HS-27A (cell line): Measurements from ENCODE around the gene FGFR2.

ENCODE experiments used
- DNase-seq: peaks from one replicate; pipeline ENCODE4 v3.0.0-alpha.2; 2012; ENCODE audit warnings: low read depth, missing footprints

FGFR2 gene

DNA sequence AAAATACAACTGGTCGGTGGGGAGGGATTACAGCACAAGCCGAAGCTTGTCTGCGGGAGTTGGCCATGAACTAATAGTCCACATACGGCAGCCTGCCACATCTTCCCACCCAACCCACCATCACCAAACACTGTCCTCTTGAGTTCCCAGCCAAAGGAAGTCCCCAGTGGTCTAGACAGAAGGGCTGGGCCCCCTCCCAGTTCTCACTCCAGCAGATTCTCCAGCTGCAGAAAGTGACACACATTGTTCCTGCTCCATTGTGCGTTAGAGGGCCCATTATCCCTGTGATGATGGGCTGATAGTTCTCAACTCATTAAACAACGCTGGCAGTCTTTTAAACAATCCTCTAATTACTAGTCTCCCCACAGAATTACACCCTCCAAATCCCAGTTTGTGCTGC lies 148.0 kb downstream of the FGFR2 start:
- DNase-seq: no peak

DNA sequence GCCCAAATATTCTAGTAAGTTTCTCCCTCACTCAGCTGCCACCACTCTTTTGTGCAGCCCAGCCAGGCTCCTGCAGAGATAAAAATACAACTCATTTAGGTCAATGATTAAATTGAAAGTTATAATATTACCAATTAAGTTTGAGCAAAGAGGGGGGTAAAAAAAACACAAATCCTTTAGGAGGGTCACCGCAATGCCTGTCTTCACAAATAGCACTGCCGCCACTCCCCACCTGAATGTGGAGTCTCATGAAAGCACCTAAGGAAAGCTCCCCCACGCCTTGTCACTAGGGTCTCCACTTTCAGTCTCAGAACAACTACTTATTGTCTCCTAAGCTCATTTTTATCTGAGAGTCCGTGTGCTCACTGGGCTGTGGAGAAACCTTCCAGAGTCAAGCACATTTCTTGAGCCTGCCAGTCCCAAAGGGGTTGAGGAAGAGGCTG lies 148.7 kb downstream of the FGFR2 start:
- DNase-seq: no peak

DNA sequence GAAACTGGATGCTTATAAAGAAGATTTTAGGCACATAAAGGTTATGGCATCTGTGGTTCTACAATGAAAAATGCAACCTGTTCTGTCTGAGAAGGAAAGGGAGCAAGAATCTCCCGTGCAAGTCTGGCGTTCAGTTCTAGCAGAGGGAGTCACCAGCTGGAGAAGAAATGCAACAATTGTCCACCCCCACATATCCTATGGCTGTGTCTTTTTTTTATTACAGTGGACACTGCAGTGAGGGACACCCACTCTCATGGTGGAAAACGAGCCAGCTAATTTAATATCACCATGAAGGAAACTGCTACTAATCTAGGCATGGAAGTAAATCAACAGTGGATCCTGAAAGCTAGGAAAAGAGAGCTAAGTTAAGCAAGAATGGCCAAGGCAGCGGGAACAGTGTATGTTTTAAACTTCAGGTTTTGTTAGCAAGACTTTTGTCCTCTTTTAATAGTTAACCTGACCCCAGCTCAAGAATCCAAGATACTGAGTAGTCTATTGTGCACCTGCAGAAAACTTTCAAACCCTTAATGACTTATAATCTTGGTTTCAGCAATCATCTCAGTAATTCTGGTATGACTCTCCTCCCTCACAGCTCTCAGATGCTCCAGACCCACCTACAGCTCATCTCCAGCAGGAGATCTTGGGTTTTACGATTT lies 149.3 kb downstream of the FGFR2 start:
- DNase-seq: no peak

DNA sequence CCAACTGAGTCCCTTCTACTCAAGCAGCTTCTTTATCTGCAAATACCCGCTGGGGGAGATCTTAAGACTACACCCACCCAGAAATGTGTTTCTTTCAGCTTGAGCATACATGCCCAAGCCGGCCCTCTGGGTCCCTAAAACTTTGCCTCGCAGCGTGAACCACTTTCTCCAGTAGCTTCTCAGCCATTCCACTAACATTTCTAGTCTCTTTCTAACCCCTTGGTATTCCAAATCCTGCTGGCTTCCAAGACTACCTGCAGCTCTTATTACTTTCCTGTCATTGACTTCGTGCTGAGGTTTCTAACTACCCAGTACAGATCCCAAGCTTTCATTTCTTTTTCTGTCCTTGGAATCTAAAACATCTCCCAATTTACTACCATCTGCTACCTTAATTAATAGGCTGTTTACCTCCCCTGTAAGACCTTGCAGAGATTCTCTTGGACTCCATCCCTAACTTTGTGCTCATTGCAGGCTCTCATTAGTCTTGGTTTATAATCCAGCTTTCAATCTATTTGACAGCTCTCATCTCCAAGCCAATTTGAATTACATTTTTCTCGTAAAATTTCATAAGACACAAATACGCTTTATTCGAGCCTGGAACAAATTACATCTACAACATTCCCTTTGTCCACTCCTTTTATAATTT lies 153.6 kb downstream of the FGFR2 start:
- DNase-seq: no peak

DNA sequence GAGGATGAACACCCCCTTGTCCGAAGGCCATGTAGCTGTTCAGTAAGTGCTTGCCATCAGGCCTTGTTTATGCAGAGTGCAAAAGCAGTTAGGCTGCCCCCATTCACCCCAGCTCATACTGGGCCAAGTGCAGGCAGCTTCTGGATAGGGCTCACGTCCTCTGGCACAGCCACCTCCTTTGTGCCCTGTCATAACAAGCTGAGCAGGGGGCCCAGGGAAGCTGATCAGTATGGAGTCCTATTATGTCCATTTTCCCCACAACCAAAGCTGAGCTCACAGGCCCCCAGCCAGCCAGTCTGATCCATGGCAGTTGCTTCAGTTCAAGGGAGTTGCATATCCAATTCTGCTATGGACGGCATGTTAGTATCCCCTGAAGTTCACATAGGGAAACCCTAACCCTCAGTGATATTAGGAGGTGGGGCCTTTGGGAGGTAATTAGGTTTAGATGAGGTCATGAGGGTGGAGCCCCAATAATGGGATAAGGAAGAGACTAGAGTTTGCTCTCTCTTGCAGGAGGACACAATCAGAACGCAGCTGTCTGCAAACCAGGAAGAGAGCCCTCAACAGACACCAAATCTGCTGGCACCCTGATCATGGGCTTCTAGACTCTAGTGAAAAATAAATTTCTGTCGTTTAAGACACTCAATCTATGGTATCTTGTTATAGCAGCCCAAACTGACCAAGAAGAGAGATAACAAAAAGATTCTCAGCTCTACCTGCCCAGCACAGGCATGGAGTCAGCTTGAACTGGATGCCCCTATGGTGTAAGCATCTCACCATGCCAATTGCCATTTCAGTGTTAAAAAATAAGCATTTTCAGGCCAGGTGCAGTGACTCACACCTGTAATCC lies 155.9 kb downstream of the FGFR2 start:
- no peak for DNase-seq

DNA sequence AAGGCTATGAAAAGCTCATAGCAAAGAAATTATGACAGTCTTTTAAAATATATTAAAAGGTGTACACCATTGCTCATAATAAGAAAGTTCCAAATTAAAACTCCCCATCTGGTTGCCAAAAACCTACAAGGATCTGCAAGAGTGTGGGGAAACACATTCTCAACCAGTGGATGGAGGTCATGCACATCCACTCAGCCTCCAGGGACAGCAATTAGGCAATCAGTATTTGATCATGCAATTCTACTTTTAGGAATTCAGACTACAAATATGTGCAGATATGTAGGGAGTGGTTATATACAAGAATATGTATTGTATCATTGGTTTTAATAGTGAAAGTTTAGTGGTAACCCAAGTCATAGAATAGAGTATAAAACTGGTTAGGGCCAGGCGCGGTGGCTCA lies 157.8 kb downstream of the FGFR2 start:
- DNase-seq: no peak

DNA sequence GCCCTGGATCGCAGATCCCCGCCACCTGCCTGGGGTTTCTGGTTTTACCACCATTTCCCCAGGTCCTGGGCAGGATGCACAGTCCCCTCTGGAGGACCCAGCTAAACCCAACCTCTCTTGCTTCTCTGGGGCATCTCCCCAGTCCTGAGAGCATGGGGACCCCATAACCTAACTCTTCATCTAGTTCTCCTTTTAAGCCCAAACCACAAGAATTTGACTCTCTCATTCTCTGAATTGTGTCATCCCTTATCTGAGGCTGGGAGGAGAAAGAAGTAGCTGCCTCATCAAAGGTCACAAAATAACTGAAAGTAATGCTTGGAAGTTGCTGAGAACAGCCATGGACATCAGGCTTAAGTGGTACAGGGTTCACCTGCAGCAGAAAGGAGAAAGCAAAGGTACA lies 159.9 kb downstream of the FGFR2 start:
- DNase-seq: no peak

DNA sequence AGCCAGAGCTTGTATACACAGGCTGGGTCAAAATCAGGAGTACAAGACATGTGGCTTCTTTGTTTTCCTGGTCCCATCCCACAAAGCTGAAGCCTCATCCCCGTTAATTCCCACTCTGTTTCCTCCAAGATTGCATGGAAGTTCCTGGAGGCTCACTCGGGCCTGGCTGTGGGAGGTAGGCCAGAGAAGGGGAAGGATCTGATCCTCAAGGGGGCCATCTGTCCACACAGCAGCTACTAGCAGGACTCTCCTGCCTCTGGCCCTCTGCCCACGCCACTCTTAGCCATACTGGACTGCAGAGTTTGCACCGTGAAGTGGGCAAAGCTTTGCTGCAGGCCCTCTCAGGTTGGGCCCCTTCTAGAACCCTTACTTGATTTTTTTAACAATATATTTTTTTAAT lies 160.6 kb downstream of the FGFR2 start:
- DNase-seq: no peak

DNA sequence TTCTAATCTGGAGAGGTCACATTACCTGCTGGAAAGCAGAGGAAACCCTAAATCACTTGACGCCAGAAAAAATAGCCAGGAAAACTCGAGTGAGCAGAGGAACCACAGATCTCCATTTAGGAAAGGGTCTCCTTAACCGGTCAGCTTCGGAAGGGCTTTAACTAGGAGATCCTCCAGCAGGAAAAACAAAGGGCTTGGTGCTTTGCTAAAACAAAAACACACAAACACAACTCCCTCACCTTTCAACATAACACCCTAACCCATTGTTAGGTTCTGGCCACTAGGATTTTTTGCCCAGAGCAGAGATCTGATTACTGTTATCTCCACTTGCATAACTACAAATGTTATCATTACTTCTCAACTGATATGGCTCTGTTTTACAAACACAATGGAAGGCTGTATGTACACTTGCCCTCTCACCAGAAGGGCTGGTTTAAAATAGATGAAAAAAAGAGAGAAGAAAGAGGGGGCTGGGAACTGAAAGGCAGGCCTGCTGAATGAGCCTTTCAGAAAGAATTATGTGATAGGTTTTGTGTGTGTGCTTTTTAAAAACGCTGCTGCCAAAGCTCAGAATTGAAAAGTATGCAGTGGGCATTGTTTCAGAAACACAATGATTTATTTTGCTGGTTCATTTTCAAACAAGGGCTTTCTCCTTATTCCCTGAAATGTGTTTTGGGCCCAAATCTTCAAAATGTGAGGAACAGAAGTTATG lies 161.5 kb downstream of the FGFR2 start:
- no peak for DNase-seq

DNA sequence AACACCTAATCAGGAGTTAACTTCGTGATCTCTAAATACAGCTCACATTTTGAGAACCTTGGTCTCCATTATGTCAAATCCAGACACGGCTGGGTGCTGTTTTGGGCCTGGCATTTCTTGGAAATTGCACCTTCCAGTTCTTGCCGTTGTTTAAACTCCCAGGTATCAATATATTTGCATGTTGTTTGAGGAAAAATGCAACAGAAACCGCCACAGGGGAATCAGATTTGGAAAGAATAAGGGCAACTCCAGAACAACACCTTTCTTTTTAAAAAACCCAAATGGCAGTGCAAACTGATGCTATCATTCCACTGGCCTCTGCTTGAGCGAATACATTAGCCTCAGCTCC lies 162.0 kb downstream of the FGFR2 start:
- no peak for DNase-seq

DNA sequence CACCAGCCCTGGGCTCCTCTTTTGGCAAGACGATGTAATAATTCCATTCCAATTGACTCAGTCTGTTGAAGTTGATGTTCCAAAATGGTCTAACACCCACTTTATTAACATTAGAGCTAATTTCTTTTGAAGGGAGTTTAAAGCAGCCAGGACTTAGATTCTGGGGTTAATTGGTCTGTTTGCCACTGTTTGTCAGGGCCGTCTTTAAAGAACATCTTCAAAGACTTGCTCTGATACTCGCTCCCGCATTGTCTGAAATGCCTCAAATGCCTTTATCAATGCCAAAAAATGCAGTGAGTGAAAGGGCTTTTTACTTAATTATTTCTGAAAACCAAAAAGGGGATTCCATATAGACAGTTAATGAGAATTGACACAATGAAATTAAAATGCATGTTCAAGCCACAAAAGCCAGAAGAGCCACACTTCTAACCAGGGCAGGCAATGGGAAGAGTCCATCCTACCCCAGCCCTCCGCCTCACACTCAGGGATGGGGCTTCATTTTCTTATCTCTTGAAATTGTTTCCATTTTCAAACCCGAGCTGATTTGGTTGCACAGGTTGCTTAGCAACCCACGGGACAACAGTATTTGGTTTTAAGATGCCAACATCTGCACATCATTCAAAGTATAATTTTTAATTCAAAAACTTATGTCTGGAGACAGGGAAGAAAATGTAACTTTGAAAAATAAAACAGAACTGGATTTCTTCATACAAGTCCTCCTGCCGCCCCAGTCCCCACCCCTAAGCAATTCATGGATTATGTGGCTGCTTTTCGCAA lies 163.0 kb downstream of the FGFR2 start:
- DNase-seq: no peak

DNA sequence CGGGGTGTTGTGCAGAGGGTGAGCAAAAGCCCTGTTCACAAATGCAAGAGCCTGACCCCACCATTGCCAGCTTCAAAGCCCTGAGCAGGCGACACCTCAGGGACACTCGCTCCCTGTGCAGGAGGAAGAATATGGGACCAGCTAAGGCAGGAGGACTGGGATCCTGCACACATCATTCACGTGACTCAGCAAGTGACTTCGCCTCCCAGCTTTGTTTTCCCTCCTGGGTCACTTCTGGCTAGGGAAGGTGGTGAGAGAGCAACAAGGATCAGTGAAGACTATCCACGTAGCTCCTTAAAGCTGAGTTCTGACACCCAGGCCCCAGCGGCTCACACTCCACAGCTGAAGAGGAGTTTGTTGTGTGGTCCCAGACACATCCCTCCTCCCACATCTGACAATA lies 164.3 kb downstream of the FGFR2 start:
- DNase-seq: no peak

DNA sequence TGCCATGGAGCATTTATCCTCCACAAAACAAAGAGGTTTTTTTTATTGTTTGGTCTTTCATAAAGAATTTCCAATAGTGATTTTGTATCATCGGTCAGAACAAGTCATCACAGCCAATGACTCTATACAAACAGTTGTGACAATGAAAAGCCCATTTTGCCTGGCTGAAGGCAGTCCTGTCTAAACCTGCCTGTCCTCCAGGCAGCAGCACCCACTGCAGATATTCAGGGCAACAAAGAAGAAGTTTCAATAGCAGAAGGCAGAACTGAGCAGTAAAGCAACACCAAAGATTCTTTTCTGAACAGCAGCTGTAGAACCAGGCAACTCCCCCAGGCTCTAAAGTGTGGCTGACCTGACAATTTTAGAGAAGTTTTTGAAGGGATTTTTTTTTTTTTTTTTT lies 169.4 kb downstream of the FGFR2 start:
- DNase-seq: no peak
